ENCODE results near the gene CUEDC1.

The CUEDC1 gene

DNA sequence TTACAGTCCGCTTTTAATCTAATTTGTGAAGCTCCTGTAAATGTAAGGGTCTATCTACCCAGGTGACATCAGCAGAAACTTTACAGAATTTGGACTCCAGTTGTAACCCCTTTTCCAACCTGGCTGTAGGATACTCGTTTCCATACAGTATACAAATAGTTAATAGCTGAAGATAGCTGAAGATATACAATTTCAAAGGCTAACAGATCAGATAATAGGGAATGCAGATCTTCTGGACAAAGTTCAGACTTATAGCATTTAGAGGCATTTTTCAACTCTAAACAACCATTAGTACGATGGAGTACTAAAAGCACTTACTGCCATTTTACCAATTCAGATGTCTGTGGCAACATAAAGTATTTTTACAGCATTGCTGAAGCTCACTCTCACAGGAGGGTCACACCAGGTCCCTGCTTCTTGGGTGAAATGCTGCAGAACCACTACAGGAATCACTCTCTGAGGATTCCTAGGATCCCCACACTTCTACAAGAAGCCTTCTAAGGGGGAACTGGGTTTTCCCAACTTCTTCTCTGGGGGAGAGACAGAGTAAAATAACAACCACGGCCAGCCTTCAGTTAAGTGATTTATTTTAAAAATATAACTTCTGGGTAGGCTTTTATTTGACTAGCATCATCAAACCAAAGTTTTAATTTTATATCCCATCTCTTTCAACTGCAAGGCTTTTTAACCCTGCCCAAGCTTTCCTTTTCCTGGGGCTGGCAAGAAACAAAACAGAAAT is 29.9 kb upstream of the CUEDC1 start:
- Histone ChIP-seq H3K14ac (ENCODE audit: low read length) (no peak overlapping the region), H3K23ac (ENCODE audit: low read depth, low read length, poor library complexity) (no peak overlapping the region), H3K79me1 (ENCODE audit: low read depth, low read length) (no peaks in the 10 kb centered on the region), H3K27ac (replicated peaks; ENCODE audit: low read length) (no peak overlapping the region), H3K18ac (ENCODE audit: low read length) (no peak overlapping the region), H3K4ac (ENCODE audit: low read length) (no peak overlapping the region), H2AK5ac (ENCODE audit: low read depth, low read length) (no peak overlapping the region), H3K9ac (ENCODE audit: low read depth, low read length, poor library complexity) (no peak overlapping the region), H3K27me3 (ENCODE audit: control insufficient read depth in 3 of 3, insufficient read depth in 3 of 3, low read depth in 1 of 3, low read length in 3 of 3) (no peaks in the 10 kb centered on the region), H4K91ac (ENCODE audit: low read depth, low read length, poor library complexity) (no peak overlapping the region), H2BK5ac (ENCODE audit: low read length) (no peak overlapping the region), H2BK15ac (ENCODE audit: low read length) (no peak overlapping the region), H2BK12ac (ENCODE audit: low read length) (no peak overlapping the region), H3K4me2 (ENCODE audit: insufficient read depth, low read length, poor library complexity, severe bottlenecking) (no peak overlapping the region), H3K36me3 (replicated peaks in 1 of 2; ENCODE audit: control insufficient read depth in 2 of 2, insufficient read depth in 2 of 2, low read length in 2 of 2) (peaks cover 8 to 50% of the 10 kb centered on the region in 2 donors), H3K4me1 (ENCODE audit: control insufficient read depth in 2 of 2, insufficient read depth in 1 of 2, low read depth in 1 of 2, low read length in 2 of 2) (peaks cover 20 to 57% of the 10 kb centered on the region in 2 donors), H3K4me3 (ENCODE audit: low read length in 2 of 2) (peak overlapping the region in 1 of 2 donors; percentile 84), H4K8ac (ENCODE audit: low read depth, low read length) (no peak overlapping the region), H2BK120ac (ENCODE audit: low read depth, low read length) (no peak overlapping the region), H3K9me3 (replicated peaks in 1 of 2; ENCODE audit: control insufficient read depth in 2 of 2, insufficient read depth in 1 of 2, low read depth in 1 of 2, low read length in 2 of 2) (no peaks in the 10 kb centered on the region), H2AFZ (ENCODE audit: low read length) (no peak overlapping the region)
- DNase-seq (ENCODE audit: low spot score), result no peak
- no CpG with 5 or more reads among the region's 4 CpGs for WGBS, 2 donors (ENCODE audit: extremely low coverage in 2 of 2, insufficient read length in 2 of 2, insufficient replicate concordance in 1 of 2)

DNA sequence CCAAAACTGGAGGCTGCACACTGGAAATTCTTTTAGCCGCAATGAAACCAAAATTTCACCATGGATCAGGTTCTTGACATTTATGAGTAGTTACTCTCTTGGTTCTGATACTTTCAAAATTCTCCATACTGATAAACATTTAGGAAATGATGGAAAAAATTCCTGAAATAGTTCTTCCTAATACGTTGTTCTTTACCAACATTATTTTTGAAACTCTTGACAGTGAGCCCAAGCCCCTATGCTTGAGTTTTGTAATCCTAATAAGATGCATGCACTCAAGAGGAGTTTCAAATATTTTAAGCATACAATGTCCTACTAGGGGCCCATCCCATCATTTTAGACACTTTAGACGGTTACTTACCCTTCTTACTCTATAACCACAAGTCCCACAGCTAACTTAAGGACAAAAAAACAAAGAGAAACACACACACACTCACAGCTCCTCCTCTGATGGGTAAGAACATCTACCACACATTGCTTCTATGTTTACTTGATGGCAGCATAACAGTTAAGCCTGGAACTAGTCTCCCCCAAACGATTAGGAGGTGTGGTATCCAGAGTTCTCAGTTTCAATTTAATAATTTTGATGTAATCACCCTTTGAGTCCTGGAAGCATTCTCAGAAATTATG is 29.2 kb upstream of the CUEDC1 start:
- Histone ChIP-seq H2AFZ (ENCODE audit: low read length) (no peak overlapping the region), H3K9ac (ENCODE audit: low read depth, low read length, poor library complexity) (no peak overlapping the region), H2AK5ac (ENCODE audit: low read depth, low read length) (no peak overlapping the region), H4K91ac (ENCODE audit: low read depth, low read length, poor library complexity) (no peak overlapping the region), H2BK120ac (ENCODE audit: low read depth, low read length) (no peak overlapping the region), H3K27me3 (ENCODE audit: control insufficient read depth in 3 of 3, insufficient read depth in 3 of 3, low read depth in 1 of 3, low read length in 3 of 3) (no peaks in the 10 kb centered on the region), H3K9me3 (replicated peaks in 1 of 2; ENCODE audit: control insufficient read depth in 2 of 2, insufficient read depth in 1 of 2, low read depth in 1 of 2, low read length in 2 of 2) (no peaks in the 10 kb centered on the region), H3K4me2 (ENCODE audit: insufficient read depth, low read length, poor library complexity, severe bottlenecking) (no peak overlapping the region), H3K36me3 (replicated peaks in 1 of 2; ENCODE audit: control insufficient read depth in 2 of 2, insufficient read depth in 2 of 2, low read length in 2 of 2) (peaks cover 8 to 58% of the 10 kb centered on the region in 2 donors), H3K79me1 (ENCODE audit: low read depth, low read length) (no peaks in the 10 kb centered on the region), H3K23ac (ENCODE audit: low read depth, low read length, poor library complexity) (no peak overlapping the region), H2BK12ac (ENCODE audit: low read length) (no peak overlapping the region), H3K27ac (replicated peaks; ENCODE audit: low read length) (no peak overlapping the region), H3K4me3 (ENCODE audit: low read length in 2 of 2) (no peak overlapping the region), H3K14ac (ENCODE audit: low read length) (no peak overlapping the region), H2BK15ac (ENCODE audit: low read length) (no peak overlapping the region), H3K4me1 (ENCODE audit: control insufficient read depth in 2 of 2, insufficient read depth in 1 of 2, low read depth in 1 of 2, low read length in 2 of 2) (peaks cover 18 to 50% of the 10 kb centered on the region in 2 donors), H3K18ac (ENCODE audit: low read length) (no peak overlapping the region), H2BK5ac (ENCODE audit: low read length) (no peak overlapping the region), H4K8ac (ENCODE audit: low read depth, low read length) (no peak overlapping the region), H3K4ac (ENCODE audit: low read length) (no peak overlapping the region)
- WGBS, 2 donors (ENCODE audit: extremely low coverage in 2 of 2, insufficient read length in 2 of 2, insufficient replicate concordance in 1 of 2), result no CpG with 5 or more reads among the region's 4 CpGs
- DNase-seq (ENCODE audit: low spot score), result no peak

DNA sequence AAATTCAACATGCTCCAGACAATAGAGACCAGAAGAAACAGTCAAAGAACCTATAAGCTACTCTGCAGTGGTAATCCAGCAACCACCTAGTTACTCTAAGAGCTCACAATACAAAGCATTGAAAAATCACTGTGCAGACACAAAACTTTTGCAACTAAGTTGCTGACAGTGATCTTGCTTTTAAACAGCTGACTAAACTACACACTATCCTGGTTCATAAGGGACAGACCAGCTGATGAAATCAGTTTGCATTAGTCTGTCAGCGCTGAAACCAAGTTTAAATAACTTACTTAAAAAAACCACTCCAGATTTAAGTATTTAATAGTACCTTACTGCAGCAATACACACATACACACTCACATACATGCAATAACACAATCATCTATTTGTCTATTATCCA is 28.2 kb upstream of the CUEDC1 start:
- H3K4me3 ChIP-seq (ENCODE audit: low read length in 2 of 2), result no peak overlapping the region
- H4K91ac ChIP-seq (ENCODE audit: low read depth, low read length, poor library complexity), result no peak overlapping the region
- no CpG with 5 or more reads among the region's 1 CpG for whole genome bisulfite sequencing, 2 donors (ENCODE audit: extremely low coverage in 2 of 2, insufficient read length in 2 of 2, insufficient replicate concordance in 1 of 2)

DNA sequence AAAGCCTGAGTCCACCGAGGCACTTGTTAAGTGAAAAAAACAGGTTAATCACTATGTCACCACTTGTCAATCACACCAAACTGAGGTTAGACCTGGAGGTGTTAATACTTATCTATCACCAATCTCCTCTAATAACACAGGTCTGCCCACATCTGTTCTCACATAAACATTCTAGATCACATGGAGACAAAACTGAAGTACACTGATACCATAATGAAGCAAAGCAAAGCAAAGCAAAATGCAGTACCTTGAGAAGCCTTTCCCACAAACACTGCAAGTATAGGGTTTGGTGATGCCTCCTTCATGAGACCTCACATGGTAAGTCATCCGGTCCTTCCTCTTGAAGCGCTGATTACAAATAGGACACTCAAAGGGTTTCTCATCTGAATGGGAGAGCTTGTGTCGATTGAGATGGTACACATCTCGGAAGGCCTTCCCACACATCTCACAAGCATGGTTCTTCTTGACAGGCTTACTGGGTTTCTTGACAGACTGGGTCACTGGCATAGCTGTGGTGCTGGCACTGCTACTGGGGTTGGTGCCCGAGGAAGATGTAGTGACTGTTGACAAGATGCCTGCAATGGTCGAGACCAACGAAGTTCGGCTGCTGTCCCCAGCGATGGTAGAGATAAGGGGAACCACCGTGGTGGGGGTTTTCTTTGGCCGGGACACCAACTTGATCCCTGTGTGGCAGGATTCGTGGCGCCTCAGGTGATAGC is 27.4 kb upstream of the CUEDC1 start:
- no peak overlapping the region for H2AK5ac ChIP-seq (ENCODE audit: low read depth, low read length)
- no peaks in the 10 kb centered on the region for H3K9me3 ChIP-seq (replicated peaks in 1 of 2; ENCODE audit: control insufficient read depth in 2 of 2, insufficient read depth in 1 of 2, low read depth in 1 of 2, low read length in 2 of 2)
- WGBS, 2 donors (ENCODE audit: extremely low coverage in 2 of 2, insufficient read length in 2 of 2, insufficient replicate concordance in 1 of 2), result no CpG with 5 or more reads among the region's 14 CpGs
- no peak overlapping the region for H2BK120ac ChIP-seq (ENCODE audit: low read depth, low read length)
- no peak overlapping the region for H3K14ac ChIP-seq (ENCODE audit: low read length)
- no peak overlapping the region for H2BK12ac ChIP-seq (ENCODE audit: low read length)
- no peak overlapping the region for H3K9ac ChIP-seq (ENCODE audit: low read depth, low read length, poor library complexity)
- H2BK5ac ChIP-seq (ENCODE audit: low read length), result no peak overlapping the region
- no peak overlapping the region for H3K27ac ChIP-seq (replicated peaks; ENCODE audit: low read length)
- no peak overlapping the region for H3K4me2 ChIP-seq (ENCODE audit: insufficient read depth, low read length, poor library complexity, severe bottlenecking)
- H2BK15ac ChIP-seq (ENCODE audit: low read length), result no peak overlapping the region
- H4K8ac ChIP-seq (ENCODE audit: low read depth, low read length), result no peak overlapping the region
- no peak overlapping the region for H4K91ac ChIP-seq (ENCODE audit: low read depth, low read length, poor library complexity)
- H3K27me3 ChIP-seq (ENCODE audit: control insufficient read depth in 3 of 3, insufficient read depth in 3 of 3, low read depth in 1 of 3, low read length in 3 of 3), result no peaks in the 10 kb centered on the region
- H3K4me1 ChIP-seq (ENCODE audit: control insufficient read depth in 2 of 2, insufficient read depth in 1 of 2, low read depth in 1 of 2, low read length in 2 of 2), result peaks cover 15 to 41% of the 10 kb centered on the region in 2 donors
- no peak overlapping the region for H3K4ac ChIP-seq (ENCODE audit: low read length)
- H3K23ac ChIP-seq (ENCODE audit: low read depth, low read length, poor library complexity), result no peak overlapping the region
- DNase-seq (ENCODE audit: low spot score), result no peak
- H3K4me3 ChIP-seq (ENCODE audit: low read length in 2 of 2), result no peak overlapping the region
- H2AFZ ChIP-seq (ENCODE audit: low read length), result no peak overlapping the region
- no peak overlapping the region for H3K18ac ChIP-seq (ENCODE audit: low read length)
- H3K36me3 ChIP-seq (replicated peaks in 1 of 2; ENCODE audit: control insufficient read depth in 2 of 2, insufficient read depth in 2 of 2, low read length in 2 of 2), result peaks cover 13 to 75% of the 10 kb centered on the region in 2 donors
- peaks cover 3% of the 10 kb centered on the region for H3K79me1 ChIP-seq (ENCODE audit: low read depth, low read length)

More for the DNA sequence above, 28.2 kb upstream of the CUEDC1 start:
- Histone ChIP-seq H3K4me2 (ENCODE audit: insufficient read depth, low read length, poor library complexity, severe bottlenecking) (no peak overlapping the region), H3K4ac (ENCODE audit: low read length) (no peak overlapping the region), H2AK5ac (ENCODE audit: low read depth, low read length) (no peak overlapping the region), H3K4me1 (ENCODE audit: control insufficient read depth in 2 of 2, insufficient read depth in 1 of 2, low read depth in 1 of 2, low read length in 2 of 2) (peaks cover 15 to 41% of the 10 kb centered on the region in 2 donors), H3K27me3 (ENCODE audit: control insufficient read depth in 3 of 3, insufficient read depth in 3 of 3, low read depth in 1 of 3, low read length in 3 of 3) (no peaks in the 10 kb centered on the region), H3K9ac (ENCODE audit: low read depth, low read length, poor library complexity) (no peak overlapping the region), H3K27ac (replicated peaks; ENCODE audit: low read length) (no peak overlapping the region), H2BK12ac (ENCODE audit: low read length) (no peak overlapping the region), H2BK120ac (ENCODE audit: low read depth, low read length) (no peak overlapping the region), H3K36me3 (replicated peaks in 1 of 2; ENCODE audit: control insufficient read depth in 2 of 2, insufficient read depth in 2 of 2, low read length in 2 of 2) (peaks cover 12 to 67% of the 10 kb centered on the region in 2 donors), H2BK15ac (ENCODE audit: low read length) (no peak overlapping the region), H3K9me3 (replicated peaks in 1 of 2; ENCODE audit: control insufficient read depth in 2 of 2, insufficient read depth in 1 of 2, low read depth in 1 of 2, low read length in 2 of 2) (no peaks in the 10 kb centered on the region), H3K23ac (ENCODE audit: low read depth, low read length, poor library complexity) (no peak overlapping the region), H3K18ac (ENCODE audit: low read length) (no peak overlapping the region), H4K8ac (ENCODE audit: low read depth, low read length) (no peak overlapping the region), H2AFZ (ENCODE audit: low read length) (no peak overlapping the region), H3K14ac (ENCODE audit: low read length) (no peak overlapping the region), H3K79me1 (ENCODE audit: low read depth, low read length) (peaks cover 3% of the 10 kb centered on the region), H2BK5ac (ENCODE audit: low read length) (no peak overlapping the region)
- DNase-seq (ENCODE audit: low spot score), result no peak
